Liver (tissue), 9 donors: ENCODE data around the gene TGFBR3. TPM values are rescaled to one million over a fixed set of nuclear protein-coding genes. Genes with fewer than 3 reads are reported as not detected.

Experiments used
- DNase-seq: peaks from one replicate; pipeline ENCODE4 v3.0.0-alpha.2; 2017; ENCODE audit warnings: low spot score
- H3K27ac ChIP-seq, 2 donors: one replicate each; pipeline ENCODE4 v1.7.0; 2013; ENCODE audit warnings: inconsistent platforms in 2 of 2, low read length in 2 of 2, control low read depth in 1 of 2, low read depth in 1 of 2, mild to moderate bottlenecking in 1 of 2
- H3K27me3 ChIP-seq, 4 donors: one replicate each; pipeline versions ENCODE4 v1.6.1 to v1.7.0; 2013; ENCODE audit warnings: low read length in 3 of 4, inconsistent platforms in 1 of 4, mild to moderate bottlenecking in 1 of 4, moderate library complexity in 1 of 4; ENCODE audit not compliant: control insufficient read depth in 4 of 4, insufficient read depth in 4 of 4
- H3K36me3 ChIP-seq, 4 donors: one replicate each; pipeline versions ENCODE4 v1.6.1 to v1.7.0; 2013; ENCODE audit warnings: low read length in 3 of 4, mild to moderate bottlenecking in 3 of 4, low read depth in 1 of 4, moderate library complexity in 1 of 4; ENCODE audit not compliant: control insufficient read depth in 4 of 4, insufficient read depth in 3 of 4
- H3K4me1 ChIP-seq, 4 donors: one replicate each; pipeline versions ENCODE4 v1.6.1 to v1.7.0; 2013; ENCODE audit warnings: low read length in 3 of 4, mild to moderate bottlenecking in 3 of 4, moderate library complexity in 1 of 4; ENCODE audit not compliant: control insufficient read depth in 4 of 4, insufficient read depth in 4 of 4
- H3K4me3 ChIP-seq, 3 donors: one replicate each; pipeline versions ENCODE4 v1.6.1 to v1.7.0; 2013; ENCODE audit warnings: low read length in 3 of 3, control low read depth in 1 of 3, low read depth in 1 of 3, mild to moderate bottlenecking in 1 of 3
- H3K9ac ChIP-seq, 2 donors: one replicate each; pipeline ENCODE4 v1.7.0; 2013; ENCODE audit warnings: low read length in 2 of 2, mild to moderate bottlenecking in 2 of 2, moderate library complexity in 2 of 2, control low read depth in 1 of 2, low read depth in 1 of 2
- H3K9me3 ChIP-seq, 4 donors: one replicate each; pipeline versions ENCODE4 v1.6.1 to v1.7.0; 2013; ENCODE audit warnings: low read length in 3 of 4; ENCODE audit not compliant: control insufficient read depth in 4 of 4
- ATF3 ChIP-seq: IDR thresholded peaks from 2 replicates; pipeline ENCODE4 v1.6.1; 2016; ENCODE audit warnings: antibody characterized with exemption
- EGR1 ChIP-seq, 2 donors: IDR thresholded peaks; 2 replicates each; pipeline ENCODE4 v1.6.1; 2016 to 2018; ENCODE audit warnings: antibody characterized with exemption in 2 of 2, low read depth in 2 of 2
- FOXA1 ChIP-seq: IDR thresholded peaks from 2 replicates; pipeline ENCODE4 v1.6.1; 2016; ENCODE audit warnings: antibody characterized with exemption
- FOXA2 ChIP-seq: IDR thresholded peaks from 2 replicates; pipeline ENCODE4 v1.6.1; 2016; ENCODE audit warnings: antibody characterized with exemption
- GABPA ChIP-seq, 2 donors: IDR thresholded peaks in 1 of 2; conservative IDR thresholded peaks in 1 of 2; 2 replicates each; pipeline ENCODE4 v1.6.1; 2016; ENCODE audit warnings: antibody characterized with exemption in 2 of 2, mild to moderate bottlenecking in 1 of 2, moderate library complexity in 1 of 2
- HNF4A ChIP-seq, 2 donors: conservative IDR thresholded peaks; 2 replicates each; pipeline ENCODE4 v1.6.1; 2016; ENCODE audit warnings: antibody characterized with exemption in 2 of 2, mild to moderate bottlenecking in 2 of 2
- NR2F2 ChIP-seq: IDR thresholded peaks from 2 replicates; pipeline ENCODE4 v1.6.1; 2016; ENCODE audit warnings: antibody characterized with exemption
- REST ChIP-seq: IDR thresholded peaks from 2 replicates; pipeline ENCODE4 v1.6.1; 2016; ENCODE audit warnings: antibody characterized with exemption, mild to moderate bottlenecking
- RXRA ChIP-seq, 2 donors: IDR thresholded peaks; 2 replicates each; pipeline ENCODE4 v1.6.1; 2017 to 2018; ENCODE audit warnings: antibody characterized with exemption in 2 of 2, mild to moderate bottlenecking in 1 of 2
- SP1 ChIP-seq: IDR thresholded peaks from 2 replicates; pipeline ENCODE4 v1.6.1; 2018; ENCODE audit warnings: antibody characterized with exemption, mild to moderate bottlenecking
- TAF1 ChIP-seq: conservative IDR thresholded peaks from 2 replicates; pipeline ENCODE4 v1.6.1; 2016; ENCODE audit warnings: antibody characterized with exemption, mild to moderate bottlenecking
- YY1 ChIP-seq: IDR thresholded peaks from 2 replicates; pipeline ENCODE4 v1.6.1; 2016; ENCODE audit warnings: antibody characterized with exemption, mild to moderate bottlenecking
- ZBTB33 ChIP-seq: IDR thresholded peaks from 2 replicates; pipeline ENCODE4 v1.6.1; 2016; ENCODE audit warnings: antibody characterized with exemption
- WGBS: extraction: QIAGEN DNeasy Blood & Tissue Kit; methylation state at CpG from one replicate; pipeline ENCODE4 v1.1.7; 2013; 5-methylcytosine and 5-hydroxymethylcytosine counted together
- polyA plus RNA-seq, 2 donors: library from polyadenylated mRNA; stranded (reverse) in 1 of 2; unstranded in 1 of 2; fragments of 200-250 nt in 1 of 2; fragments of >200 nt in 1 of 2; fragmentation: Nextera tagmentation in 1 of 2; extraction: Ambion mirVana in 1 of 2; gene quantifications; one replicate each; pipeline versions ENCODE4 v1.2.1 to v1.2.3, GENCODE V29; 2013 to 2015
- total RNA-seq, 2 donors: library from RNA; depleted of rRNA; stranded (reverse); fragments of >200 nt; gene quantifications; one replicate each; pipeline ENCODE4 v1.2.3, GENCODE V29; 2014
- TF ChIP-seq, protein P1 (sequence below): fragments of 150-350 bp; IDR thresholded peaks from 2 replicates; pipeline ENCODE4 v1.5.1; 2017; ENCODE audit warnings: improper control_type of control experiment, low read depth, low read length; ENCODE audit not compliant: missing input control
- donor health status: healthy.
- donor health status: healthy.
- donor health status: healthy.
- donor health status: healthy.
- donor health status: healthy.

Gene TGFBR3
- total and polyA plus RNA-seq, 4 donors: 6.1 to 19.3 (median 9.9) TPM

DNA sequence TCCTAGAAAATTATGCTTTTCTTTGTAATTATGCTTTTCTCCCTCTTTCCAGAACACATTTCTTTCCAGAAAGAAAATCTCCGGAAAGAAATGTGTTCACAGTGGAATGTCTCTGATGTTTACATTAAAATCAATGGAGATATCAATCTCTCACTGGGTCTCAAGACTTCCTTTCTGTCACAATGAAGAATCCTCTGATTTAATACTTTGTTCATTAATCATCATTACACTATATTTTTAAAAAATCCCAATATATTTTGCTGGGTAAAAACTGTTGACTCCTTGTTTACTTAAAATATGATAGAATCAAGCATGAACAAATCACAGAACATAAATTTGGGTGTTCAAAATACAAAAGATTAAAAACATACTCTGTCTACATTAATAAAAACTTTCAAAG, 26.3 kb upstream of the TGFBR3 start:
- WGBS: 88% methylated on average over 1 of the region's 1 CpG
- no peak for DNase-seq
- H3K36me3 ChIP-seq: no peaks in the 10 kb centered on the region
- no peaks in the 10 kb centered on the region for H3K27me3 ChIP-seq
- no peak overlapping the region for H3K4me3 ChIP-seq
- no peak for TF ChIP-seq SP1
- TF ChIP-seq, protein P1, sequence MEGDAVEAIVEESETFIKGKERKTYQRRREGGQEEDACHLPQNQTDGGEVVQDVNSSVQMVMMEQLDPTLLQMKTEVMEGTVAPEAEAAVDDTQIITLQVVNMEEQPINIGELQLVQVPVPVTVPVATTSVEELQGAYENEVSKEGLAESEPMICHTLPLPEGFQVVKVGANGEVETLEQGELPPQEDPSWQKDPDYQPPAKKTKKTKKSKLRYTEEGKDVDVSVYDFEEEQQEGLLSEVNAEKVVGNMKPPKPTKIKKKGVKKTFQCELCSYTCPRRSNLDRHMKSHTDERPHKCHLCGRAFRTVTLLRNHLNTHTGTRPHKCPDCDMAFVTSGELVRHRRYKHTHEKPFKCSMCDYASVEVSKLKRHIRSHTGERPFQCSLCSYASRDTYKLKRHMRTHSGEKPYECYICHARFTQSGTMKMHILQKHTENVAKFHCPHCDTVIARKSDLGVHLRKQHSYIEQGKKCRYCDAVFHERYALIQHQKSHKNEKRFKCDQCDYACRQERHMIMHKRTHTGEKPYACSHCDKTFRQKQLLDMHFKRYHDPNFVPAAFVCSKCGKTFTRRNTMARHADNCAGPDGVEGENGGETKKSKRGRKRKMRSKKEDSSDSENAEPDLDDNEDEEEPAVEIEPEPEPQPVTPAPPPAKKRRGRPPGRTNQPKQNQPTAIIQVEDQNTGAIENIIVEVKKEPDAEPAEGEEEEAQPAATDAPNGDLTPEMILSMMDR: no peak
- no peak for TF ChIP-seq ATF3
- TF ChIP-seq GABPA (IDR thresholded peaks at IDR 0.05 in 1 of 2, conservative IDR thresholded peaks at IDR 0.05 in 1 of 2): no peak
- no peak for TF ChIP-seq NR2F2
- TF ChIP-seq ZBTB33: no peak
- TF ChIP-seq FOXA2: no peak
- TF ChIP-seq REST: no peak
- TF ChIP-seq HNF4A (conservative IDR thresholded peaks at IDR 0.05): no peak
- no peak for TF ChIP-seq YY1
- H3K4me1 ChIP-seq: no peaks in the 10 kb centered on the region
- no peaks in the 10 kb centered on the region for H3K9me3 ChIP-seq
- H3K9ac ChIP-seq: no peak overlapping the region
- no peak overlapping the region for H3K27ac ChIP-seq

GRCh38 chr1:91901231-91901630, 15.3 kb upstream of the TGFBR3 start:
- DNase-seq: no peak
- Histone ChIP-seq H3K27ac (no peak overlapping the region), H3K27me3 (no peaks in the 10 kb centered on the region), H3K4me3 (no peak overlapping the region), H3K9ac (no peak overlapping the region), H3K36me3 (no peaks in the 10 kb centered on the region), H3K9me3 (no peaks in the 10 kb centered on the region), H3K4me1 (peaks cover 0 to 1% (median 0%) of the 10 kb centered on the region in 4 donors)
- no peak for TF ChIP-seq RXRA (IDR thresholded peaks at IDR 0.05)
- no peak for TF ChIP-seq GABPA (IDR thresholded peaks at IDR 0.05 in 1 of 2, conservative IDR thresholded peaks at IDR 0.05 in 1 of 2)
- no peak for TF ChIP-seq EGR1 (IDR thresholded peaks at IDR 0.05; ENCODE audit: low read depth in 2 of 2)
- no peak for TF ChIP-seq FOXA1
- no peak for TF ChIP-seq NR2F2
- TF ChIP-seq TAF1: no peak
- no peak for TF ChIP-seq ZBTB33
- TF ChIP-seq ATF3: no peak
- TF ChIP-seq REST: no peak
- TF ChIP-seq YY1: no peak
